HepG2 (cell line): Measurements from ENCODE around the gene CCDC18. TPM values are rescaled to one million over a fixed set of nuclear protein-coding genes. Genes with fewer than 3 reads are reported as not detected.

Experiments
- EHMT2 ChIP-seq: fragments of 200-600 bp; sonication (generic); IDR thresholded peaks from 2 replicates; pipeline ENCODE4 v1.7.0; 2017; ENCODE audit warnings: antibody characterized with exemption, low read depth, low read length, borderline replicate concordance
- FOXM1 ChIP-seq: sonication (generic); formaldehyde crosslinking; IDR thresholded peaks from 2 replicates; pipeline ENCODE4 v1.5.0; 2020; ENCODE audit warnings: missing genetic modification reagents
- FOXO1 ChIP-seq: sonication (generic); formaldehyde crosslinking; IDR thresholded peaks from 2 replicates; pipeline ENCODE4 v1.4.0; 2020; ENCODE audit warnings: missing genetic modification reagents
- KAT8 ChIP-seq: IDR thresholded peaks from 2 replicates; pipeline ENCODE4 v1.6.1; 2016; ENCODE audit warnings: missing genetic modification reagents, missing compliant biosample characterization
- KLF16 ChIP-seq, 2 experiments: sonication (generic) in 1 of 2; formaldehyde crosslinking in 1 of 2; IDR thresholded peaks; 2 replicates each; pipeline versions ENCODE4 v1.6.1 to v1.8.0; 2016 to 2023; ENCODE audit warnings: missing genetic modification reagents in 2 of 2, missing compliant biosample characterization in 1 of 2
- MBD4 ChIP-seq: IDR thresholded peaks from 2 replicates; pipeline ENCODE4 v1.6.1; 2012; ENCODE audit warnings: low read length, inconsistent platforms, borderline replicate concordance
- MXI1 ChIP-seq: IDR thresholded peaks from 3 replicates; pipeline ENCODE4 v1.6.1; 2012; ENCODE audit warnings: low read depth, low read length, inconsistent platforms, borderline replicate concordance
- NAIF1 ChIP-seq: sonication (generic); formaldehyde crosslinking; IDR thresholded peaks from 2 replicates; pipeline ENCODE4 v1.5.0; 2020; ENCODE audit warnings: mild to moderate bottlenecking, missing genetic modification reagents, borderline replicate concordance
- SMARCE1 ChIP-seq: fragments of 450-650 bp; IDR thresholded peaks from 2 replicates; pipeline ENCODE4 v1.6.1; 2017; ENCODE audit warnings: borderline replicate concordance
- ZBTB1 ChIP-seq: sonication (generic); formaldehyde crosslinking; IDR thresholded peaks from 2 replicates; pipeline ENCODE4 v1.4.0; 2020; ENCODE audit warnings: missing genetic modification reagents, borderline replicate concordance
- ZFY ChIP-seq: sonication (generic); formaldehyde crosslinking; IDR thresholded peaks from 2 replicates; pipeline ENCODE4 v1.4.0; 2020; ENCODE audit warnings: missing genetic modification reagents
- ZNF143 ChIP-seq: sonication (generic); formaldehyde crosslinking; IDR thresholded peaks from 2 replicates; pipeline ENCODE4 v1.4.0; 2020; ENCODE audit warnings: missing genetic modification reagents
- ZNF501 ChIP-seq: sonication (generic); formaldehyde crosslinking; IDR thresholded peaks from 2 replicates; pipeline ENCODE4 v1.5.1; 2020; ENCODE audit warnings: mild to moderate bottlenecking, moderate library complexity, missing genetic modification reagents
- ZNF552 ChIP-seq: sonication (generic); formaldehyde crosslinking; IDR thresholded peaks from 2 replicates; pipeline ENCODE4 v1.9.0; 2022; ENCODE audit warnings: missing genetic modification reagents, mild to moderate bottlenecking, borderline replicate concordance
- ZNF570 ChIP-seq: sonication (generic); formaldehyde crosslinking; IDR thresholded peaks from 2 replicates; pipeline ENCODE4 v1.4.0; 2020; ENCODE audit warnings: mild to moderate bottlenecking, missing genetic modification reagents, borderline replicate concordance
- ZNF670 ChIP-seq: sonication (generic); formaldehyde crosslinking; IDR thresholded peaks from 2 replicates; pipeline ENCODE4 v1.8.0; 2022; ENCODE audit warnings: mild to moderate bottlenecking, missing genetic modification reagents, borderline replicate concordance
- ZNF709 ChIP-seq: sonication (generic); formaldehyde crosslinking; IDR thresholded peaks from 2 replicates; pipeline ENCODE4 v1.5.0; 2020; ENCODE audit warnings: mild to moderate bottlenecking, missing genetic modification reagents
- ZSCAN31 ChIP-seq: sonication (generic); formaldehyde crosslinking; IDR thresholded peaks from 2 replicates; pipeline ENCODE4 v1.5.0; 2020; ENCODE audit warnings: low read depth, mild to moderate bottlenecking, missing genetic modification reagents
- polyA plus RNA-seq, 8 experiments: library from polyadenylated mRNA; depleted of rRNA in 3 of 8; stranded (reverse) in 7 of 8; unstranded in 1 of 8; fragments of >200 nt; fragmentation: Illumina TruSeq in 4 of 8; extraction: Trizol in 4 of 8; gene quantifications; 2 replicates each; pipeline versions ENCODE4 v1.2.1 to v1.2.3, GENCODE V29; 2011 to 2016; ENCODE audit warnings: low read depth in 4 of 8, missing spikeins in 1 of 8, mixed read lengths in 1 of 8; ENCODE audit not compliant: insufficient read depth in 1 of 8
- total RNA-seq, 5 experiments: library from RNA; depleted of rRNA; stranded (reverse); fragments of >200 nt; fragmentation: Illumina TruSeq; extraction: Trizol; gene quantifications; 2 replicates each; pipeline ENCODE4 v1.2.3, GENCODE V29; 2016; ENCODE audit warnings: low read depth in 1 of 5
- TF ChIP-seq, protein P1 (sequence below): IDR thresholded peaks from 2 replicates; pipeline ENCODE4 v1.6.1; 2016; ENCODE audit warnings: low read depth, missing genetic modification reagents, missing compliant biosample characterization

Gene CCDC18
- total and polyA plus RNA-seq, 2 of the 13 experiments (the other 11 are each of a cell fraction or from before 2014, with no cell fraction given), result 1.9 to 18.4 TPM

DNA sequence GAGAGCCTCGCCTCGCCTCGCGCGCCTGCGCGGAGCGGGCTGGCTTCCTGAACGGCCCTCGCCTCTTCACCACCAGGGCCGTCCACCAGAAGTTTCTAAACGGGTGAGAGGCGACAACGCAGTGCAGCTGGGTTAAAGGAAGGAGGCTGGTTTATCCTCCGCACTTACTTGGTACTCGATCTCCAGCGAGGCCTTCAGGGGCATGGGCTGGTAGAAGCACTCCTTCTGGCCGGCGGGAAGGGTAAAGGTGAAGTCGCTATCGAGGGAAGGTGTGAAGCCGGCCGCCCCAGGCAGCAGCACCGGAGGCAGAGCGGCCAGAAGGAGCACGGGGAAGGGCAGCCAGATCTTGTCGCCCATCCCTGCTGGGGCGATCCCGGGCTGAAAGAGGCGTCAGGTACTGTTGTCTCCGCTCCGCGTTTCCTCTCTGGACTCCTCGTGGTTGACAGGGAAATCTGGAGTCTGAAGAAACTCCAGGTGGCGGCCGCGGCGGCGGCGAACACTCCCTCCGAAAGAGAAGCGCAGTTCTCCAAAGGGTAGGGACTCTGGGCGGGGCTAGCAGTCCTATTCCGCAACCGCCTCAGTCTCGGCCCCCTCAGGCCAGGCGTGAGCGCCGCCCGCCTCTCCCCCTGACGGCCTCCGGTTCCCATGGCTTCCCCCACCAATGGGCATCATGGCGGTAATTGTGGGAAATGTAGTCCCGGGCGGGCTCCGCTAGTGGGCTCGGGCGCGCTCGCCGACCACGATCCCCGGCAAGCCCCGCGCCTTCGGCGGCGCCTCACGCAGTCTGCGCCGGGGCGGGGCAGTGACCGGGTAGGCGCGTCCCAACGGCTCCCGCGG, 420 bp upstream of the CCDC18 start, which contains the start of gene TMED5 (continued):
- TF ChIP-seq ZBTB1 (CRISPR knock-in tag) (no peak), KLF16 (CRISPR knock-in tag; IDR thresholded peaks at IDR 0.05) (peak in 1 of 2 experiments; percentile 66; a peak in 2 of 4 replicates), ZNF570 (CRISPR knock-in tag) (no peak; the same call in 1 of the 2 replicates), EHMT2 (no peak), ZNF552 (CRISPR knock-in tag) (peak; percentile 81; the same call in 1 of the 2 replicates), SMARCE1 (no peak), ZNF670 (CRISPR knock-in tag) (no peak), FOXM1 (CRISPR knock-in tag) (no peak), MXI1 (no peak; the same call in 2 of the 3 replicates), ZSCAN31 (CRISPR knock-in tag) (peak; percentile 78), KAT8 (peak; percentile 40), NAIF1 (peak; percentile 84), ZNF501 (CRISPR knock-in tag) (peak; percentile 84), ZNF143 (peak; percentile 96), MBD4 (no peak), ZFY (CRISPR knock-in tag) (peak; percentile 82), ZNF709 (peak; percentile 83; the same call in 1 of the 2 replicates), FOXO1 (CRISPR knock-in tag) (no peak)
- TF ChIP-seq, protein P1, sequence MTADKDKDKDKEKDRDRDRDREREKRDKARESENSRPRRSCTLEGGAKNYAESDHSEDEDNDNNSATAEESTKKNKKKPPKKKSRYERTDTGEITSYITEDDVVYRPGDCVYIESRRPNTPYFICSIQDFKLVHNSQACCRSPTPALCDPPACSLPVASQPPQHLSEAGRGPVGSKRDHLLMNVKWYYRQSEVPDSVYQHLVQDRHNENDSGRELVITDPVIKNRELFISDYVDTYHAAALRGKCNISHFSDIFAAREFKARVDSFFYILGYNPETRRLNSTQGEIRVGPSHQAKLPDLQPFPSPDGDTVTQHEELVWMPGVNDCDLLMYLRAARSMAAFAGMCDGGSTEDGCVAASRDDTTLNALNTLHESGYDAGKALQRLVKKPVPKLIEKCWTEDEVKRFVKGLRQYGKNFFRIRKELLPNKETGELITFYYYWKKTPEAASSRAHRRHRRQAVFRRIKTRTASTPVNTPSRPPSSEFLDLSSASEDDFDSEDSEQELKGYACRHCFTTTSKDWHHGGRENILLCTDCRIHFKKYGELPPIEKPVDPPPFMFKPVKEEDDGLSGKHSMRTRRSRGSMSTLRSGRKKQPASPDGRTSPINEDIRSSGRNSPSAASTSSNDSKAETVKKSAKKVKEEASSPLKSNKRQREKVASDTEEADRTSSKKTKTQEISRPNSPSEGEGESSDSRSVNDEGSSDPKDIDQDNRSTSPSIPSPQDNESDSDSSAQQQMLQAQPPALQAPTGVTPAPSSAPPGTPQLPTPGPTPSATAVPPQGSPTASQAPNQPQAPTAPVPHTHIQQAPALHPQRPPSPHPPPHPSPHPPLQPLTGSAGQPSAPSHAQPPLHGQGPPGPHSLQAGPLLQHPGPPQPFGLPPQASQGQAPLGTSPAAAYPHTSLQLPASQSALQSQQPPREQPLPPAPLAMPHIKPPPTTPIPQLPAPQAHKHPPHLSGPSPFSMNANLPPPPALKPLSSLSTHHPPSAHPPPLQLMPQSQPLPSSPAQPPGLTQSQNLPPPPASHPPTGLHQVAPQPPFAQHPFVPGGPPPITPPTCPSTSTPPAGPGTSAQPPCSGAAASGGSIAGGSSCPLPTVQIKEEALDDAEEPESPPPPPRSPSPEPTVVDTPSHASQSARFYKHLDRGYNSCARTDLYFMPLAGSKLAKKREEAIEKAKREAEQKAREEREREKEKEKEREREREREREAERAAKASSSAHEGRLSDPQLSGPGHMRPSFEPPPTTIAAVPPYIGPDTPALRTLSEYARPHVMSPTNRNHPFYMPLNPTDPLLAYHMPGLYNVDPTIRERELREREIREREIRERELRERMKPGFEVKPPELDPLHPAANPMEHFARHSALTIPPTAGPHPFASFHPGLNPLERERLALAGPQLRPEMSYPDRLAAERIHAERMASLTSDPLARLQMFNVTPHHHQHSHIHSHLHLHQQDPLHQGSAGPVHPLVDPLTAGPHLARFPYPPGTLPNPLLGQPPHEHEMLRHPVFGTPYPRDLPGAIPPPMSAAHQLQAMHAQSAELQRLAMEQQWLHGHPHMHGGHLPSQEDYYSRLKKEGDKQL (CRISPR knock-in tag), result no peak
